Gastroesophageal sphincter (tissue), 4 donors: ENCODE results near the gene MVK. TPM values are rescaled to one million over a fixed set of nuclear protein-coding genes. Genes with fewer than 3 reads are reported as not detected.

Experiments
- ATAC-seq: fragments of 150-250 bp; one replicate; pipeline ENCODE4 v1.9.1; 2016; ENCODE audit warnings: mild to moderate bottlenecking, moderate library complexity
- H3K27ac ChIP-seq, 4 donors: fragments of 200-600 bp; sonication (generic) in 3 of 4; 1 replicate in 3 of 4; 2 replicates in 1 of 4; pipeline ENCODE4 v1.5.1; 2016 to 2019
- H3K27me3 ChIP-seq: fragments of 200-600 bp; sonication (generic); one replicate; pipeline ENCODE4 v1.5.1; 2019
- H3K36me3 ChIP-seq, 2 donors: fragments of 200-600 bp; sonication (generic); one replicate each; pipeline ENCODE4 v1.5.1; 2019; ENCODE audit warnings: control low read depth in 1 of 2
- H3K4me1 ChIP-seq, 3 donors: fragments of 200-600 bp; sonication (generic); 1 replicate in 2 of 3; 2 replicates in 1 of 3; pipeline ENCODE4 v1.5.1; 2016 to 2019; ENCODE audit warnings: control low read depth in 2 of 3
- H3K4me3 ChIP-seq, 2 donors: fragments of 200-600 bp; sonication (generic); one replicate each; pipeline ENCODE4 v1.5.1; 2019; ENCODE audit warnings: mild to moderate bottlenecking in 1 of 2, moderate library complexity in 1 of 2
- H3K9me3 ChIP-seq, 3 donors: fragments of 200-600 bp; sonication (generic); one replicate each; pipeline ENCODE4 v1.5.1; 2017 to 2019; ENCODE audit warnings: control low read depth in 2 of 3
- EP300 ChIP-seq: sonication (generic); formaldehyde crosslinking; IDR thresholded peaks from one replicate; pipeline ENCODE4 v1.6.1; 2017; ENCODE audit warnings: antibody characterized with exemption, mild to moderate bottlenecking
- POLR2A ChIP-seq, 2 donors: fragments of 450-650 bp; IDR thresholded peaks; one replicate each; pipeline ENCODE4 v1.6.1; 2017; ENCODE audit warnings: antibody characterized with exemption in 2 of 2, mild to moderate bottlenecking in 2 of 2, moderate library complexity in 1 of 2
- POLR2AphosphoS5 ChIP-seq: sonication (generic); formaldehyde crosslinking; IDR thresholded peaks from one replicate; pipeline ENCODE4 v1.6.1; 2017; ENCODE audit warnings: antibody characterized with exemption
- WGBS, 2 donors: methylation state at CpG; one replicate each; pipeline ENCODE4 v1.1.5; 2018; ENCODE audit warnings: low coverage in 1 of 2; 5-methylcytosine and 5-hydroxymethylcytosine counted together
- total RNA-seq, 4 donors: library from RNA; depleted of rRNA; stranded (reverse); fragments of >200 nt; gene quantifications; one replicate each; pipeline ENCODE4 v1.1.0, GENCODE V29; 2016
- TF ChIP-seq, protein P1 (sequence below), 4 experiments: fragments of 200-600 bp in 2 of 4; fragments of 450-650 bp in 2 of 4; sonication (generic) in 1 of 4; IDR thresholded peaks; one replicate each; pipeline ENCODE4 v1.5.1; 2017 to 2019; ENCODE audit warnings: antibody characterized with exemption in 4 of 4, mild to moderate bottlenecking in 2 of 4, moderate library complexity in 2 of 4

Gene MVK
- total RNA-seq, 4 donors from 2014 or later = 6.2 to 18.2 (median 10.4) TPM

DNA sequence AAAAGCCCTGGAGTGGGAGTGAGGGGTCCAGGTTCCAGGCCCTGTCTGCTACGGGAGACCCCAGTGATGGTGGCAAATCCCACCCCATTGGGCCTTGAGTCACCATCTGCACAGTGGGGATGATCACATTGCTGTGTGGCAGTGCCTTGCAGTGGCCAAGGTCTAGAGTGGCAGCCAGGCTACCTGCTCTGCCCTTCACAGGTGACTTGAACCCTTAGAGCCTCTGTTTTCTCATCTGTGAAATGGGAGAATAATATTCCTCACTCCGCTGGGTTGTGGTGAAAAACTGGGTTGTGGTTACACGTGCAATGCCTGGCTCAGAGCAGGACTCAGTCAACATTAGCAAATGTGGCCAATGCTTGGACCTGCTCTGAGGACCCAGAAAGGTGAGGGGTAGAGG, 58.2 kb downstream of the MVK start:
- Histone ChIP-seq H3K27me3 (peaks cover 52% of the 10 kb centered on the region), H3K4me1 (no peaks in the 10 kb centered on the region), H3K36me3 (no peaks in the 10 kb centered on the region), H3K4me3 (no peak overlapping the region), H3K27ac (no peak overlapping the region), H3K9me3 (no peaks in the 10 kb centered on the region)
- TF ChIP-seq EP300 (no peak), POLR2A (IDR thresholded peaks at IDR 0.05) (no peak), POLR2AphosphoS5 (no peak)
- TF ChIP-seq, protein P1, sequence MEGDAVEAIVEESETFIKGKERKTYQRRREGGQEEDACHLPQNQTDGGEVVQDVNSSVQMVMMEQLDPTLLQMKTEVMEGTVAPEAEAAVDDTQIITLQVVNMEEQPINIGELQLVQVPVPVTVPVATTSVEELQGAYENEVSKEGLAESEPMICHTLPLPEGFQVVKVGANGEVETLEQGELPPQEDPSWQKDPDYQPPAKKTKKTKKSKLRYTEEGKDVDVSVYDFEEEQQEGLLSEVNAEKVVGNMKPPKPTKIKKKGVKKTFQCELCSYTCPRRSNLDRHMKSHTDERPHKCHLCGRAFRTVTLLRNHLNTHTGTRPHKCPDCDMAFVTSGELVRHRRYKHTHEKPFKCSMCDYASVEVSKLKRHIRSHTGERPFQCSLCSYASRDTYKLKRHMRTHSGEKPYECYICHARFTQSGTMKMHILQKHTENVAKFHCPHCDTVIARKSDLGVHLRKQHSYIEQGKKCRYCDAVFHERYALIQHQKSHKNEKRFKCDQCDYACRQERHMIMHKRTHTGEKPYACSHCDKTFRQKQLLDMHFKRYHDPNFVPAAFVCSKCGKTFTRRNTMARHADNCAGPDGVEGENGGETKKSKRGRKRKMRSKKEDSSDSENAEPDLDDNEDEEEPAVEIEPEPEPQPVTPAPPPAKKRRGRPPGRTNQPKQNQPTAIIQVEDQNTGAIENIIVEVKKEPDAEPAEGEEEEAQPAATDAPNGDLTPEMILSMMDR (IDR thresholded peaks at IDR 0.05) = no peak
- WGBS, 2 donors = 70% methylated on average over 2 of the region's 3 CpGs; no CpG with 5 or more reads in 1 of the 2 donors
- ATAC-seq = no peak

DNA sequence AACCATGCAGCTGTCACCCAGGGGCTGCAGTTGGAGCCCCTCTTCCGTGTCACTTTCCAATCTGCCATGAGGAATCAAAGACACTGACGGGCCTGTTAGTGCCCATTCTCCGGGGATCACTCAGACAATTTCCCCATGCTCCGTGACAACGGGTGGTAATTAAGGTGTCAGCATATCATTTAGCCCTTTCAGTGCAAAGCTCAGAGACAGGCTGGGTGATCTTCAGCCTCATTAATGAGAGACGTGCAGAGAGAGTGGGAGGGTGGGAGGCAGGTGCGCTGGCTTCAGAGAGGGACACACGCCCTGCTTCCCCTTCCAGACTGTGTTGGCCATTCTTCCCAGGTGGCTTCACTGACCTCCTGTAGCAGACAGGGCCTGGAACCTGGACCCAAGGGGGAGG, 58.7 kb downstream of the MVK start:
- Histone ChIP-seq H3K4me3 (no peak overlapping the region), H3K27ac (no peak overlapping the region), H3K9me3 (no peaks in the 10 kb centered on the region), H3K4me1 (no peaks in the 10 kb centered on the region), H3K36me3 (no peaks in the 10 kb centered on the region), H3K27me3 (peaks cover 46% of the 10 kb centered on the region)
- TF ChIP-seq EP300 (no peak), POLR2AphosphoS5 (no peak), POLR2A (IDR thresholded peaks at IDR 0.05) (no peak)
- TF ChIP-seq, protein P1 (IDR thresholded peaks at IDR 0.05) = no peak
- WGBS, 2 donors = 71% methylated on average over 1 of the region's 8 CpGs; no CpG with 5 or more reads in 1 of the 2 donors
- ATAC-seq = no peak

DNA sequence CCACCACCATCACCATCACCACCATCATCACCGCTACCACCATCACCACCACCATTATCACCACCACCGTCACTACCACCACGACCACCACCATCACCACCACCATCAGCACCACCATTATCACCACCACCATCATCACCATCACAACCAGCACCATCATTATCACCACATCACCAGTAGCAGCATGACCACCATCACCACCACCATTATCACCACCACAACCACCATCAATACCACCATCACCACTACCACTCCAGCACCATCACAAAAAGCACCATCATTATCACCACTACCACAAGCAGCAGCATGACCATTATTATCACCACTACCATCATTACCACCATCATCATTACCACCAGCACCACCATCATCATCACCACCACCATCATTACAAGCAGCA, 62.1 kb downstream of the MVK start:
- Histone ChIP-seq H3K27me3 (peaks cover 36% of the 10 kb centered on the region), H3K4me3 (no peak overlapping the region), H3K4me1 (no peaks in the 10 kb centered on the region), H3K36me3 (no peaks in the 10 kb centered on the region), H3K9me3 (no peaks in the 10 kb centered on the region), H3K27ac (no peak overlapping the region)
- TF ChIP-seq POLR2AphosphoS5 (no peak), POLR2A (IDR thresholded peaks at IDR 0.05) (no peak), EP300 (no peak)
- TF ChIP-seq, protein P1 (IDR thresholded peaks at IDR 0.05) = no peak
- no peak for ATAC-seq
- WGBS, 2 donors = 93 to 95% methylated on average over 3 of the region's 3 CpGs

DNA sequence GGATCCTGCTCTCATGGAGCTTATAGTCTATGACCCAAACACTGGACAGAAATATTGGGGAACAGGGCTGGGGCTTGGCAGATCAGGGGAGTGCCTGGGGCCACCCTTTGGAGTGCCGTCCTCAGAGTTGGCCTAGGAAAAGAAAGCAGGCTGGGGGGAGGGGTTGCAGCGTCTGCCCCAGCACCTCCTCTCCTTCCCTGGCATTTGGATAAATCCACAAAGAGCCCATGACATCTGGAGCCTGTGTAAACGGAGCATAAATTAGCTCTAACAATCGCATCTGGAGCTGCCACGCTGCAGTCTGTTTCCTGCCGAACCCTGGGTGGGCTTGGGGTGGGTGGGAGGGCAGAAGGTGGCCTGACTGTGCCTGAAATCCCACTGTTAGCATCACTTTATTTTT, 63.8 kb downstream of the MVK start:
- Histone ChIP-seq H3K4me1 (no peaks in the 10 kb centered on the region), H3K27me3 (peaks cover 20% of the 10 kb centered on the region), H3K9me3 (no peaks in the 10 kb centered on the region), H3K4me3 (no peak overlapping the region), H3K27ac (no peak overlapping the region), H3K36me3 (no peaks in the 10 kb centered on the region)
- no peak for ATAC-seq
- 5 to 21% methylated on average over 4 of the region's 6 CpGs for WGBS, 2 donors
- no peak for TF ChIP-seq EP300
- no peak for TF ChIP-seq POLR2A (IDR thresholded peaks at IDR 0.05)
- no peak for TF ChIP-seq POLR2AphosphoS5
- TF ChIP-seq, protein P1 (IDR thresholded peaks at IDR 0.05) = no peak

DNA sequence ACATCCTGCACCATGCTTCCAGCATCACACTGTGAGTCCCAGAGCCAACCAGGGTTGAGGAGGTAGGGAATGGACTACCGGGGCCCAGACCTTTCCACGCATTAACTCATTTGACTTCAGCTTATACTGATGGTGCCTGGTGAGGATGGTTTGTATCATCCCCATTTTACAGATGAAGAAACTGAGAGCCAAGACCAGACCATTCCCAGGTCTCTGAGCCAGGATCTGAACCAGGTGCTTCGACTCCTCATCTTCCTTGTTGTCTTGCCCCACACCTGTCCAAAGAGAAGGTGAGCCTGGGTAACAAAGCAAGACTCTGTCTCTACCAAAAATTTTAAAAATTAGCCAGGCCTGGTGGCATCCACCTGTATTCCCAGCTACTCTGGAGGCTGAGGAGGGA, 64.4 kb downstream of the MVK start:
- Histone ChIP-seq H3K9me3 (no peaks in the 10 kb centered on the region), H3K36me3 (no peaks in the 10 kb centered on the region), H3K4me3 (no peak overlapping the region), H3K27me3 (peaks cover 27% of the 10 kb centered on the region), H3K4me1 (no peaks in the 10 kb centered on the region), H3K27ac (no peak overlapping the region)
- no peak for ATAC-seq
- 44% methylated on average over 2 of the region's 3 CpGs; no CpG with 5 or more reads in 1 of the 2 donors for WGBS, 2 donors
- TF ChIP-seq, protein P1 (IDR thresholded peaks at IDR 0.05) = no peak
- TF ChIP-seq POLR2A (IDR thresholded peaks at IDR 0.05) = no peak
- no peak for TF ChIP-seq POLR2AphosphoS5
